Mesendoderm (in vitro differentiated cells): Measurements from ENCODE around the gene HDAC4.

Source experiments
- DNase-seq: peaks from one replicate; pipeline ENCODE4 v3.0.0; 2013
- H2AK5ac ChIP-seq: 2 replicates; pipeline ENCODE4 v1.6.1; 2013; ENCODE audit warnings: low read length, inconsistent platforms
- H2BK120ac ChIP-seq: 2 replicates; pipeline ENCODE4 v1.6.1; 2013; ENCODE audit warnings: low read depth, mild to moderate bottlenecking, low read length, moderate library complexity, mixed read lengths
- H2BK15ac ChIP-seq: replicated peaks from 2 replicates; pipeline ENCODE4 v1.6.1; 2013; ENCODE audit warnings: low read depth, mild to moderate bottlenecking, moderate library complexity
- H2BK5ac ChIP-seq: 2 replicates; pipeline ENCODE4 v1.6.1; 2013; ENCODE audit warnings: low read length, inconsistent platforms
- H3K18ac ChIP-seq: 2 replicates; pipeline ENCODE4 v1.6.1; 2013; ENCODE audit warnings: mild to moderate bottlenecking, low read length, mixed read lengths
- H3K23ac ChIP-seq: one replicate; pipeline ENCODE4 v1.6.1; 2013; ENCODE audit warnings: low read length
- H3K27ac ChIP-seq: 2 replicates; pipeline ENCODE4 v1.5.1; 2013; ENCODE audit warnings: low read depth, mild to moderate bottlenecking, inconsistent platforms, low read length, moderate library complexity
- H3K27me3 ChIP-seq: 2 replicates; pipeline ENCODE4 v1.6.1; 2013; ENCODE audit warnings: low read length, control low read depth, mild to moderate bottlenecking, inconsistent platforms; ENCODE audit not compliant: insufficient read depth, poor library complexity
- H3K36me3 ChIP-seq: 2 replicates; pipeline ENCODE4 v1.6.1; 2013; ENCODE audit warnings: low read length, inconsistent platforms; ENCODE audit not compliant: control insufficient read depth, insufficient read depth
- H3K4ac ChIP-seq: one replicate; pipeline ENCODE4 v1.6.1; 2013; ENCODE audit warnings: low read depth, mild to moderate bottlenecking, low read length, moderate library complexity
- H3K4me1 ChIP-seq: 2 replicates; pipeline ENCODE4 v1.6.1; 2013; ENCODE audit warnings: low read depth, low read length, inconsistent platforms; ENCODE audit not compliant: control insufficient read depth
- H3K4me2 ChIP-seq: 2 replicates; pipeline ENCODE4 v1.6.1; 2013; ENCODE audit warnings: low read length
- H3K4me3 ChIP-seq: 2 replicates; pipeline ENCODE4 v1.5.1; 2013; ENCODE audit warnings: mild to moderate bottlenecking, low read length
- H3K56ac ChIP-seq: one replicate; pipeline ENCODE4 v1.6.1; 2013; ENCODE audit warnings: low read length
- H3K79me1 ChIP-seq: 2 replicates; pipeline ENCODE4 v1.6.1; 2013; ENCODE audit warnings: low read length, inconsistent platforms
- H3K79me2 ChIP-seq: 2 replicates; pipeline ENCODE4 v1.6.1; 2013; ENCODE audit warnings: mild to moderate bottlenecking, low read length; ENCODE audit not compliant: control insufficient read depth, insufficient read depth
- H3K9ac ChIP-seq: 2 replicates; pipeline ENCODE4 v1.6.1; 2013; ENCODE audit warnings: low read length, inconsistent platforms
- H4K5ac ChIP-seq: one replicate; pipeline ENCODE4 v1.6.1; 2013; ENCODE audit warnings: low read length
- H4K8ac ChIP-seq: one replicate; pipeline ENCODE4 v1.6.1; 2013; ENCODE audit warnings: low read depth, mild to moderate bottlenecking, control low read depth, low read length, moderate library complexity
- WGBS: extraction: QIAGEN DNeasy Blood & Tissue Kit; methylation state at CpG from one replicate; pipeline ENCODE4 v1.1.7; 2013; ENCODE audit warnings: low lambda C conversion rate, missing lambda C conversion rate; ENCODE audit not compliant: insufficient coverage; ENCODE audit errors: extremely low coverage; 5-methylcytosine and 5-hydroxymethylcytosine counted together

Gene HDAC4

GRCh38 chr2:239263669-239264491, 136.9 kb downstream of the HDAC4 start:
- Histone ChIP-seq H3K4me3 (no peak overlapping the region), H3K4me2 (no peak overlapping the region), H3K79me1 (peaks cover 24% of the 10 kb centered on the region), H3K27ac (no peak overlapping the region), H4K8ac (no peak overlapping the region), H3K36me3 (no peaks in the 10 kb centered on the region), H2BK5ac (no peak overlapping the region), H3K9ac (no peak overlapping the region), H3K79me2 (peaks cover 29% of the 10 kb centered on the region), H3K56ac (no peak overlapping the region), H3K18ac (no peak overlapping the region), H2AK5ac (no peak overlapping the region), H3K4me1 (peaks cover 16% of the 10 kb centered on the region), H2BK15ac (no peak overlapping the region), H4K5ac (no peak overlapping the region), H3K4ac (no peak overlapping the region), H3K27me3 (no peaks in the 10 kb centered on the region), H3K23ac (peak overlapping the region; percentile 26), H2BK120ac (no peak overlapping the region)
- no peak for DNase-seq
- no CpG with 5 or more reads among the region's 28 CpGs for WGBS

DNA sequence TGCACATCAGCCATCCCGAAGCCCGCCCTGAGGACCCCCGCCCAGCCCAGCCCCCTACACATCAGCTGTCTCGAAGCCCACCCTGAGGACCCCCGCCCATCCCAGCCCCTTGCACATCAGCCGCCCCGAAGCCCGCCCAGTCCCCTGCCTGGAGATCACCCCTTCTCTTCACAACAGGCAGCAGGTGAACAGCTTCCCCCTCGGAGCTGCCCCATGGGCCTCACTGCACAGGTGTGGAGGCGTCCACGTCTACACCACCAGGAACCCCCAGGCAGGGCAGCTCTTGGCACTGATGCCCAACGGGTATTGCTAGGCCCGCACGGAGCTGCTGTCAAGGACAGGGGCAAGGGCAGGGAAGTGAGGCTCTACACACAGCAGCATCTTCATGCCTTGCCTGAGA, 137.6 kb downstream of the HDAC4 start:
- peaks cover 13% of the 10 kb centered on the region for H3K4me1 ChIP-seq
- peaks cover 29% of the 10 kb centered on the region for H3K79me2 ChIP-seq
- H4K5ac ChIP-seq: no peak overlapping the region
- no peak overlapping the region for H2BK120ac ChIP-seq
- no peak overlapping the region for H3K4me2 ChIP-seq
- no peak for DNase-seq
- no peak overlapping the region for H3K23ac ChIP-seq
- H3K18ac ChIP-seq: no peak overlapping the region
- H3K27me3 ChIP-seq: no peaks in the 10 kb centered on the region
- no peak overlapping the region for H3K9ac ChIP-seq
- no peak overlapping the region for H2AK5ac ChIP-seq
- H4K8ac ChIP-seq: no peak overlapping the region
- H3K79me1 ChIP-seq: peaks cover 25% of the 10 kb centered on the region
- H2BK5ac ChIP-seq: no peak overlapping the region
- H2BK15ac ChIP-seq: no peak overlapping the region
- H3K56ac ChIP-seq: no peak overlapping the region
- no peaks in the 10 kb centered on the region for H3K36me3 ChIP-seq
- no peak overlapping the region for H3K4ac ChIP-seq
- WGBS: no CpG with 5 or more reads among the region's 14 CpGs
- H3K27ac ChIP-seq: no peak overlapping the region
- no peak overlapping the region for H3K4me3 ChIP-seq

GRCh38 chr2:239262484-239263230, 138.2 kb downstream of the HDAC4 start:
- Histone ChIP-seq H3K4ac (no peak overlapping the region), H3K23ac (no peak overlapping the region)
- no peak for DNase-seq

GRCh38 chr2:239261796-239262483, 138.9 kb downstream of the HDAC4 start:
- Histone ChIP-seq H3K4me2 (no peak overlapping the region), H2AK5ac (no peak overlapping the region), H3K79me2 (peaks cover 24% of the 10 kb centered on the region), H3K4me1 (peaks cover 13% of the 10 kb centered on the region), H3K79me1 (peaks cover 22% of the 10 kb centered on the region), H3K9ac (no peak overlapping the region), H3K27me3 (no peaks in the 10 kb centered on the region), H3K56ac (no peak overlapping the region), H4K8ac (no peak overlapping the region), H4K5ac (no peak overlapping the region), H3K36me3 (no peaks in the 10 kb centered on the region), H3K18ac (no peak overlapping the region), H3K23ac (no peak overlapping the region), H2BK5ac (no peak overlapping the region), H2BK15ac (no peak overlapping the region), H3K4ac (no peak overlapping the region), H3K27ac (no peak overlapping the region), H3K4me3 (no peak overlapping the region), H2BK120ac (no peak overlapping the region)
- WGBS: 100% methylated on average over 2 of the region's 22 CpGs
- no peak for DNase-seq

More at GRCh38 chr2:239262484-239263230, 138.2 kb downstream of the HDAC4 start:
- H3K4me3 ChIP-seq: no peak overlapping the region
- WGBS: no CpG with 5 or more reads among the region's 23 CpGs
- H2BK5ac ChIP-seq: no peak overlapping the region
- H3K4me1 ChIP-seq: peaks cover 13% of the 10 kb centered on the region
- H3K27ac ChIP-seq: no peak overlapping the region
- H3K27me3 ChIP-seq: no peaks in the 10 kb centered on the region
- no peak overlapping the region for H2BK120ac ChIP-seq
- H3K56ac ChIP-seq: no peak overlapping the region
- H3K79me2 ChIP-seq: peaks cover 29% of the 10 kb centered on the region
- H3K4me2 ChIP-seq: no peak overlapping the region
- no peak overlapping the region for H3K9ac ChIP-seq
- peaks cover 25% of the 10 kb centered on the region for H3K79me1 ChIP-seq
- H2BK15ac ChIP-seq: no peak overlapping the region
- H4K5ac ChIP-seq: no peak overlapping the region
- H2AK5ac ChIP-seq: no peak overlapping the region
- no peak overlapping the region for H4K8ac ChIP-seq
- H3K18ac ChIP-seq: no peak overlapping the region
- no peaks in the 10 kb centered on the region for H3K36me3 ChIP-seq

- Histone ChIP-seq H3K36me3 (no peaks in the 10 kb centered on the region), H3K79me2 (peaks cover 22% of the 10 kb centered on the region), H2AK5ac (no peak overlapping the region), H2BK120ac (no peak overlapping the region), H3K23ac (no peak overlapping the region), H3K56ac (no peak overlapping the region), H3K9ac (no peak overlapping the region), H3K4me1 (peaks cover 13% of the 10 kb centered on the region), H3K27ac (no peak overlapping the region), H4K8ac (no peak overlapping the region), H3K4ac (no peak overlapping the region), H3K27me3 (no peaks in the 10 kb centered on the region), H4K5ac (no peak overlapping the region), H3K79me1 (peaks cover 22% of the 10 kb centered on the region), H2BK15ac (no peak overlapping the region), H3K4me2 (no peak overlapping the region), H3K18ac (no peak overlapping the region), H2BK5ac (no peak overlapping the region), H3K4me3 (no peak overlapping the region)
- WGBS: no CpG with 5 or more reads among the region's 8 CpGs
- DNase-seq: no peak
Measured at GRCh38 chr2:239261356-239261755, 139.5 kb downstream of the HDAC4 start.
